ENCODE results near the gene CORO2A.

DNA sequence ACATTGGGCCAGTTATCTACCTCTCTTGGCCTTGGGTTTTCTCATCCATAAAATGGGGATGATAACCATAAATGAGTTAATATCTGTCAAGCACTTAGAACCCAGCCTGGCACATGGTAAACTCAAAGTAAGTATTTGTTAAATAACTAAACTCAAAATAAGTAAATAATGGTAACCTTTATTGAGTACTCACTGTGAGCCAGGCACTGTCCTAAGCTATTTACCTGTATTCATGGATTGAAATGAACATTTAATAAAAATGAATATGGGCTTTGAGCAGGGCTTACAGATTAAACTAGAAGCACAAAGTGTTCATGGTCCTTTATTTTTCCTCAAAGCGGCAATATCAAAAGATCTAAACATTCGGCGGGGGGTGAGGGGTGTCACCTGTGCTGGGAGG is 16.7 kb downstream of the CORO2A start:
- TF ChIP-seq, protein P1, sequence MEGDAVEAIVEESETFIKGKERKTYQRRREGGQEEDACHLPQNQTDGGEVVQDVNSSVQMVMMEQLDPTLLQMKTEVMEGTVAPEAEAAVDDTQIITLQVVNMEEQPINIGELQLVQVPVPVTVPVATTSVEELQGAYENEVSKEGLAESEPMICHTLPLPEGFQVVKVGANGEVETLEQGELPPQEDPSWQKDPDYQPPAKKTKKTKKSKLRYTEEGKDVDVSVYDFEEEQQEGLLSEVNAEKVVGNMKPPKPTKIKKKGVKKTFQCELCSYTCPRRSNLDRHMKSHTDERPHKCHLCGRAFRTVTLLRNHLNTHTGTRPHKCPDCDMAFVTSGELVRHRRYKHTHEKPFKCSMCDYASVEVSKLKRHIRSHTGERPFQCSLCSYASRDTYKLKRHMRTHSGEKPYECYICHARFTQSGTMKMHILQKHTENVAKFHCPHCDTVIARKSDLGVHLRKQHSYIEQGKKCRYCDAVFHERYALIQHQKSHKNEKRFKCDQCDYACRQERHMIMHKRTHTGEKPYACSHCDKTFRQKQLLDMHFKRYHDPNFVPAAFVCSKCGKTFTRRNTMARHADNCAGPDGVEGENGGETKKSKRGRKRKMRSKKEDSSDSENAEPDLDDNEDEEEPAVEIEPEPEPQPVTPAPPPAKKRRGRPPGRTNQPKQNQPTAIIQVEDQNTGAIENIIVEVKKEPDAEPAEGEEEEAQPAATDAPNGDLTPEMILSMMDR (IDR thresholded peaks at IDR 0.05): no peak
- TF ChIP-seq EP300 (IDR thresholded peaks at IDR 0.05) (no peak), POLR2A (IDR thresholded peaks at IDR 0.05) (no peak)

Data from ovary (tissue), 3 donors.